ENCODE data around the gene AIP. TPM values are rescaled to one million over a fixed set of nuclear protein-coding genes. Genes with fewer than 3 reads are reported as not detected.
"Not testable (repeated sequence)": the region's sequence is repeated elsewhere in the genome, so short reads cannot be mapped to it uniquely, and the experiment has no call there.

The AIP gene
- total RNA-seq, 1 donor from 2014 or later = 124 TPM

- DNase-seq = peak; percentile 100
Observed at GRCh38 chr11:67507864-67508485, 25.1 kb downstream of the AIP start, which contains the start of gene CDK2AP2. Gene CDK2AP2, minus strand, starts transcription at chr11:67508162. Its CDS starts 80 bp downstream, at chr11:67508082.

GRCh38 chr11:67508486-67509121 lies 25.8 kb downstream of the AIP start:
- peak; percentile 98 for DNase-seq

GRCh38 chr11:67510023-67510345 lies 27.2 kb downstream of the AIP start:
- no peak for DNase-seq

GRCh38 chr11:67511558-67511957 lies 28.7 kb downstream of the AIP start:
- not testable (repeated sequence) for DNase-seq

GRCh38 chr11:67514116-67514515 lies 31.3 kb downstream of the AIP start:
- no peak for DNase-seq

GRCh38 chr11:67516806-67517205 lies 34.0 kb downstream of the AIP start:
- no peak for DNase-seq

GRCh38 chr11:67517784-67518552 lies 35.1 kb downstream of the AIP start:
- DNase-seq = no peak

GRCh38 chr11:67519726-67520125 lies 36.9 kb downstream of the AIP start:
- no peak for DNase-seq

GRCh38 chr11:67520856-67521824 lies 38.3 kb downstream of the AIP start:
- DNase-seq = no peak

- DNase-seq = no peak
Observed at GRCh38 chr11:67521924-67522323, 39.1 kb downstream of the AIP start.

- no peak for DNase-seq
Observed at GRCh38 chr11:67522338-67522737, 39.5 kb downstream of the AIP start.

GRCh38 chr11:67522844-67523555 lies 40.2 kb downstream of the AIP start, which contains the start of gene CABP2:
Gene CABP2, minus strand, starts transcription at chr11:67523446. Its CDS starts 120 bp downstream, at chr11:67523326.
- DNase-seq = no peak

GRCh38 chr11:67523556-67524479 lies 41.0 kb downstream of the AIP start:
- no peak for DNase-seq

- no peak for DNase-seq
Observed at GRCh38 chr11:67524480-67524808, 41.6 kb downstream of the AIP start.

- DNase-seq = no peak
Observed at GRCh38 chr11:67525275-67525976, 42.6 kb downstream of the AIP start.

- no peak for DNase-seq
Observed at GRCh38 chr11:67528376-67528775, 45.5 kb downstream of the AIP start.

- no peak for DNase-seq
Observed at GRCh38 chr11:67530282-67530592, 47.4 kb downstream of the AIP start.

GRCh38 chr11:67532889-67533288 lies 50.1 kb downstream of the AIP start:
- no peak for DNase-seq

- DNase-seq = no peak
Observed at GRCh38 chr11:67534070-67534679, 51.3 kb downstream of the AIP start.

- no peak for DNase-seq
Observed at GRCh38 chr11:67535561-67535960, 52.7 kb downstream of the AIP start.

All from dermis blood vessel endothelial cell (primary cell).